GM12872 (cell line): ENCODE measurements around the gene CSTPP1.

Source experiments
- CTCF ChIP-seq: IDR thresholded peaks from 3 replicates; pipeline ENCODE4 v1.5.1; 2011; ENCODE audit warnings: low read depth, mild to moderate bottlenecking, low read length, moderate library complexity; ENCODE audit not compliant: insufficient read depth

CSTPP1 gene

GRCh38 chr11:47148903-47149531 lies 212.5 kb downstream of the CSTPP1 start:
- no peak for TF ChIP-seq CTCF

- TF ChIP-seq CTCF: no peak
Measured at GRCh38 chr11:47149782-47150181, 213.2 kb downstream of the CSTPP1 start.

- no peak for TF ChIP-seq CTCF
Measured at GRCh38 chr11:47152126-47152952, 215.8 kb downstream of the CSTPP1 start.

- TF ChIP-seq CTCF: peak; percentile 98
Measured at GRCh38 chr11:47152953-47153950, 216.7 kb downstream of the CSTPP1 start.

GRCh38 chr11:47154616-47155570 lies 218.3 kb downstream of the CSTPP1 start:
- no peak for TF ChIP-seq CTCF

- no peak for TF ChIP-seq CTCF
Measured at GRCh38 chr11:47155879-47156278, 219.3 kb downstream of the CSTPP1 start.
